GM12892 (cell line): ENCODE measurements around the gene CDRT4.

Source experiments
- POLR2A ChIP-seq: IDR thresholded peaks from 2 replicates; pipeline ENCODE4 v1.6.1; 2011; ENCODE audit warnings: low read depth, low read length, control low read depth
- POLR2AphosphoS5 ChIP-seq: IDR thresholded peaks from 2 replicates; pipeline ENCODE4 v1.6.1; 2011; ENCODE audit warnings: low read depth, low read length, control low read depth
- TAF1 ChIP-seq: IDR thresholded peaks from 2 replicates; pipeline ENCODE4 v1.6.1; 2011; ENCODE audit warnings: low read depth, mild to moderate bottlenecking, control low read depth, low read length, borderline replicate concordance

DNA sequence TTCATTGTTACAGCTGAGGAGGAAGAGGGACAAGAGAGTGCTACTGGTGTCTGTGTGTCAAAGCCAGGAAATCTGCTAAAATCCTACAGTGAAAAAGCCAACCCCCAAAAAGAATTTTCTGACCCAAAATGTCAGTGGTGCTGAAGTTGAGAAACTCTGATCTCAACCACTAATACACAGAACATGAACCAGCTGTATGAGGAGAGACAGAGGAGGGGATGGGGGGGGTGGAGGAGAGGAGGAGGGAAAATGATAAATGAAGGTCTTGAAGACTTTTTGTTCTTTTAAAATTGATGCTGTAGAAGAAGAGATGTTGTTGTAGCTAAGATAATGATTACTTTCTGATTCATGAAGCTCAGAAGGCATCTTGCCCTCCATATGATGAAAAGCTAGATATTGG lies 27.4 kb upstream of the CDRT4 start:
- TF ChIP-seq TAF1, result no peak
- TF ChIP-seq POLR2A, result no peak
- TF ChIP-seq POLR2AphosphoS5, result no peak
